C4-2B (cell line): ENCODE results near the gene TPPP3.

Experiments used
- ZFX ChIP-seq: fragments of 450-650 bp; IDR thresholded peaks from 2 replicates; pipeline ENCODE4 v1.6.1; 2017
- TF ChIP-seq, protein P1 (sequence below): fragments of 450-650 bp; conservative IDR thresholded peaks from 2 replicates; pipeline ENCODE4 v1.5.1; 2017; ENCODE audit warnings: mild to moderate bottlenecking

DNA sequence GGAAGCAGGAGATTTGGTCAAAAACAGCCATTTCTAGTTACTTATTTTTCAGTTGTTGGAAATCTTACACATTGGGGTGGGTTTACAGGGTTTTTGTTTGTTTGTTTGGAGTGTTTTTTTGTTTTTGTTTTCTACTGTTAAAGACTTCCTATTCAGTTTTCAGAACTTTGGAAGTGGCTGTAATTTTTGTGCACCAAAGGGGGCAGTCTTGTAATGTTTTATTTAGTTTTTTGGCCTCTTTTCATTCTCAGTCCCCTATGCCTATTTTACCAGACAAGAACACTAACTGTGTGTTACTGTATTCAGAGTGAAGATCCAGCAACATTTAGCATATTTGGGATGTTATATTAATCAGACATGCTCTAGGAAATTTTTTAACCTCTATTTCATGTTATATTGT lies 20.6 kb downstream of the TPPP3 start:
- TF ChIP-seq, protein P1, sequence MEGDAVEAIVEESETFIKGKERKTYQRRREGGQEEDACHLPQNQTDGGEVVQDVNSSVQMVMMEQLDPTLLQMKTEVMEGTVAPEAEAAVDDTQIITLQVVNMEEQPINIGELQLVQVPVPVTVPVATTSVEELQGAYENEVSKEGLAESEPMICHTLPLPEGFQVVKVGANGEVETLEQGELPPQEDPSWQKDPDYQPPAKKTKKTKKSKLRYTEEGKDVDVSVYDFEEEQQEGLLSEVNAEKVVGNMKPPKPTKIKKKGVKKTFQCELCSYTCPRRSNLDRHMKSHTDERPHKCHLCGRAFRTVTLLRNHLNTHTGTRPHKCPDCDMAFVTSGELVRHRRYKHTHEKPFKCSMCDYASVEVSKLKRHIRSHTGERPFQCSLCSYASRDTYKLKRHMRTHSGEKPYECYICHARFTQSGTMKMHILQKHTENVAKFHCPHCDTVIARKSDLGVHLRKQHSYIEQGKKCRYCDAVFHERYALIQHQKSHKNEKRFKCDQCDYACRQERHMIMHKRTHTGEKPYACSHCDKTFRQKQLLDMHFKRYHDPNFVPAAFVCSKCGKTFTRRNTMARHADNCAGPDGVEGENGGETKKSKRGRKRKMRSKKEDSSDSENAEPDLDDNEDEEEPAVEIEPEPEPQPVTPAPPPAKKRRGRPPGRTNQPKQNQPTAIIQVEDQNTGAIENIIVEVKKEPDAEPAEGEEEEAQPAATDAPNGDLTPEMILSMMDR = peak; percentile 68
- no peak for TF ChIP-seq ZFX
